ENCODE data around the gene TMEM237. TPM values are rescaled to one million over a fixed set of nuclear protein-coding genes. Genes with fewer than 3 reads are reported as not detected.
A peak's percentile ranks its signal among the peaks of the same experiment; 100 is the strongest.

TMEM237 gene
- total RNA-seq, 4 donors from 2014 or later = 12.4 to 19.0 (median 14.5) TPM

DNA sequence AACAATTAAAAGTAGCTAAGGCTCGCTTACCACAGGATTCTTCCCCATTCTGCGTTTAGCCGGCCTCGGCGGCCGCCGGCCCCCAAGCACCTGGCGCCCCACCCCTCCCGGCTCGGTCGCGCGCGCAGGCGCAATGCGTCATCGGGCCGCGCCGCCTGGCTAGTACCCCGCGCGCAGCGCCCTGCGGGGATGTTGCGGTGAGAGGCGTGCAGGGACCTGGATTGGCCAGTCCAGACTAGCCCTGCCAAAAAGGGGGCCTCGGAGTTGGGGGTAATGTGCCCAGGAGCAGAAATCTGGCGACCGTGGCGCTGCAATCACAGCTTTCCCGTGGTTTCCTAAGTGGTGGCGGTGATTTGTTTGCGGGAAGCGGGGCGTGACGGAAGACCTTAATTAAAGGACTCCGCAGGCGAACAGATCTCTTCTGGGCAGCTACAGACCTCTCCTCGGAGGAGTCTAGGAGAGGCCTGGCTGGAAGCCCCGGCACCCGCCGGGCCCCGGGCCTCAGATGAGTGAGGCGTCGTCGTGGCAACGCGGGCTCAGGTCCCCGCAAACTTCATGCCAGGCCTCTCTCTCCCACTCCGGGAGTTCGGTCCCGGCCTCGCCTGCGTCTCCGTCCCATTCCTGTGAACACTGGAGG is 606 bp downstream of the TMEM237 start:
- ATAC-seq (peak; percentile 88 to 90), DNase-seq (peak; percentile 53 to 71)
- Histone ChIP-seq H3K4me1 (peaks cover 15 to 16% of the 10 kb centered on the region in 2 donors), H3K36me3 (peaks cover 0 to 12% of the 10 kb centered on the region in 2 donors), H3K9me3 (no peaks in the 10 kb centered on the region), H3K27me3 (no peaks in the 10 kb centered on the region), H3K27ac (peak overlapping the region; percentile 90 to 96 (median 94)), H3K4me3 (peak overlapping the region; percentile 75 to 98 (median 93))
- in situ Hi-C loops (cut with MboI; ENCODE audit: low sequenced_read_pairs in 4 of 4) = no loop called here
- intact Hi-C loops (cut with DNase I; ENCODE audit: low total_unique reads) = loop anchor here (2.0 to 10.0 kb wide), 3 partner anchors 140 to 238 kb away; partner anchors contain the start of gene ALS2
- TF ChIP-seq POLR2A (IDR thresholded peaks at IDR 0.05) = peak; percentile 65 to 73
- TF ChIP-seq, protein P1, sequence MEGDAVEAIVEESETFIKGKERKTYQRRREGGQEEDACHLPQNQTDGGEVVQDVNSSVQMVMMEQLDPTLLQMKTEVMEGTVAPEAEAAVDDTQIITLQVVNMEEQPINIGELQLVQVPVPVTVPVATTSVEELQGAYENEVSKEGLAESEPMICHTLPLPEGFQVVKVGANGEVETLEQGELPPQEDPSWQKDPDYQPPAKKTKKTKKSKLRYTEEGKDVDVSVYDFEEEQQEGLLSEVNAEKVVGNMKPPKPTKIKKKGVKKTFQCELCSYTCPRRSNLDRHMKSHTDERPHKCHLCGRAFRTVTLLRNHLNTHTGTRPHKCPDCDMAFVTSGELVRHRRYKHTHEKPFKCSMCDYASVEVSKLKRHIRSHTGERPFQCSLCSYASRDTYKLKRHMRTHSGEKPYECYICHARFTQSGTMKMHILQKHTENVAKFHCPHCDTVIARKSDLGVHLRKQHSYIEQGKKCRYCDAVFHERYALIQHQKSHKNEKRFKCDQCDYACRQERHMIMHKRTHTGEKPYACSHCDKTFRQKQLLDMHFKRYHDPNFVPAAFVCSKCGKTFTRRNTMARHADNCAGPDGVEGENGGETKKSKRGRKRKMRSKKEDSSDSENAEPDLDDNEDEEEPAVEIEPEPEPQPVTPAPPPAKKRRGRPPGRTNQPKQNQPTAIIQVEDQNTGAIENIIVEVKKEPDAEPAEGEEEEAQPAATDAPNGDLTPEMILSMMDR (IDR thresholded peaks at IDR 0.05 in 4 of 5, conservative IDR thresholded peaks at IDR 0.05 in 1 of 5) = peak in 3 of 5 experiments; percentile 3 to 27 (median 25)

DNA sequence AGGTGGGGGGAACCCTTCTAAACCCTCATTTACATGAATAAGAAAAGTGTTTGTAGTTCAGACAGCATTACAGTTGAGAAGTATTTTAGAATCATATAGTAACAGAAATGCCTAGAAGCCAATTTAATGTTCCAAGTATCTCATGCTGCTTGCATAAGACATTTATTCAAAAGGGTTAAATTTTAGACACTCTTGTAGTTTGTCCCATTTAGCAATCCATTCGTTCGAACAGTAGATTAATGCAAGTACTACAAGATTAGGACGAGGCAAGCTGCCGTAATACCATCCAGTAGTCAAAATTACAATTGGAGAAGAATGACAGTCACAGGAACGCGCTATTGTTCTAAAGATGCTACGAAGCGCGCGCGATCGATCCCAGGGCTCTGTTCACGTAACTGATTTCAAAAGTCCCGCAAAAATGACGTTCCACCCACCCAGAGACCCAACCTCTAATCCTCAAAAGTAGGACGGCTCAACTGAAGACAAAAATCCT is 1.2 kb downstream of the TMEM237 start:
- H3K4me3 ChIP-seq = peak overlapping the region; percentile 75 to 98 (median 93)
- H3K36me3 ChIP-seq = peaks cover 0 to 18% of the 10 kb centered on the region in 2 donors
- ATAC-seq (peak; percentile 40 to 53), DNase-seq (peak in 1 of 2 donors; percentile 6)
- in situ Hi-C loops (cut with MboI; ENCODE audit: low sequenced_read_pairs in 4 of 4) = no loop called here
- H3K27me3 ChIP-seq = no peaks in the 10 kb centered on the region
- TF ChIP-seq POLR2A (IDR thresholded peaks at IDR 0.05) = no peak
- TF ChIP-seq, protein P1 (IDR thresholded peaks at IDR 0.05 in 4 of 5, conservative IDR thresholded peaks at IDR 0.05 in 1 of 5) = no peak
- intact Hi-C loops (cut with DNase I; ENCODE audit: low total_unique reads) = loop anchor here (2.0 to 10.0 kb wide), 3 partner anchors 140 to 237 kb away; partner anchors contain the start of gene ALS2
- no peaks in the 10 kb centered on the region for H3K9me3 ChIP-seq
- peaks cover 15 to 16% of the 10 kb centered on the region in 2 donors for H3K4me1 ChIP-seq
- H3K27ac ChIP-seq = peak overlapping the region; percentile 90 to 96 (median 94)

DNA sequence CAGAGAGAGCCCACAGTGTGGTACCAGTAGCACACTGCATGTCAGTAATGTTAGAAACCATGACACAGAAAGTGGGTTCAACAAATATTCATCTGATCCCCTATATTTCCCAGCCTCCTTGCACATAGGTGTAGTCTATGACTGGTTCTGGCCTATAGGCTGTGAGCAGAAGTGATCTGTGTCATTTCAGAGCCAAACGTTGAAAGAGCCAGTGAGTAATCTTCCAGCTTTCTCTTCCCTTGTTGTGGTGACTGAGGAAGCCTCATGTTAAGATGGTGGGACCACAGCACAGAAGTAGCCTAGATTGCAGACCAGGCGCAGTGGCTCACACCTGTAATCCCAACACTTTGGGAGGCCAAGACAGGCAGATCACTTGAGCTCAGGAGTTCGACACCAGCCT is 4.1 kb downstream of the TMEM237 start:
- no peak for DNase-seq
- Histone ChIP-seq H3K4me1 (peaks cover 10 to 12% of the 10 kb centered on the region in 2 donors), H3K27ac (no peak overlapping the region), H3K36me3 (peaks cover 4 to 40% of the 10 kb centered on the region in 2 donors), H3K27me3 (no peaks in the 10 kb centered on the region), H3K9me3 (no peaks in the 10 kb centered on the region), H3K4me3 (no peak overlapping the region)
- ATAC-seq = no peak
- in situ Hi-C loops (cut with MboI; ENCODE audit: low sequenced_read_pairs in 4 of 4) = no loop called here
- TF ChIP-seq POLR2A (IDR thresholded peaks at IDR 0.05) = no peak
- TF ChIP-seq, protein P1 (IDR thresholded peaks at IDR 0.05 in 4 of 5, conservative IDR thresholded peaks at IDR 0.05 in 1 of 5) = no peak
- intact Hi-C loops (cut with DNase I; ENCODE audit: low total_unique reads) = no loop called here

DNA sequence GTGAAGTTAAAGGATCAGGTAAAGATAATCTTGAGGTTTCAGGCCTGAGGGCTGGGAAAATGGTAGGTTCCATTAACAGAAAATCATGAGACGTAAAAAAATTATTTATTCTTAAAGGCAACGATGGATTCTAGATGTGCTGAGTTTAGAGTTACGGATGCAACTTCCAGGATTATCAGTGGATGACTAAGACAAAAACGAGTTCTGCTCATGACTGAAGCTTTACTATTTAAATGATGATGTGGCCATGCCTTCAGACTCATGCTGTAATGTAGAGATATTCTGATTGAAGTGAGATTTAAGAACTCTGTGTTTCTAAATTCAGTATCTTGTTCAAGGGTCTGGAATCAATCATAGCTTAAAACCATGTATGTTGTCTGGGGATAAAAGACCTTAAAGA is 5.0 kb downstream of the TMEM237 start:
- Histone ChIP-seq H3K27ac (no peak overlapping the region), H3K27me3 (no peaks in the 10 kb centered on the region), H3K4me3 (no peak overlapping the region), H3K9me3 (no peaks in the 10 kb centered on the region), H3K36me3 (peaks cover 4 to 48% of the 10 kb centered on the region in 2 donors), H3K4me1 (peaks cover 5 to 6% of the 10 kb centered on the region in 2 donors)
- intact Hi-C loops (cut with DNase I; ENCODE audit: low total_unique reads) = no loop called here
- no peak for DNase-seq
- no peak for ATAC-seq
- TF ChIP-seq POLR2A (IDR thresholded peaks at IDR 0.05) = no peak
- TF ChIP-seq, protein P1 (IDR thresholded peaks at IDR 0.05 in 4 of 5, conservative IDR thresholded peaks at IDR 0.05 in 1 of 5) = no peak
- in situ Hi-C loops (cut with MboI; ENCODE audit: low sequenced_read_pairs in 4 of 4) = no loop called here
